ENCODE data around the gene NAALADL2. TPM values are rescaled to one million over a fixed set of nuclear protein-coding genes. Genes with fewer than 3 reads are reported as not detected.

NAALADL2 gene
- total RNA-seq, 1 experiment from 2014 or later, result 1.6 TPM

GRCh38 chr3:175729466-175729865 lies 870.3 kb downstream of the NAALADL2 start:
- H2BK20ac ChIP-seq (ENCODE audit: low read depth, low read length, poor library complexity, severe bottlenecking), result no peak overlapping the region
- no peak overlapping the region for H4K8ac ChIP-seq (replicated peaks; ENCODE audit: insufficient read length, low read depth, low read length)
- H4K5ac ChIP-seq (ENCODE audit: insufficient read length, low read depth, low read length), result no peak overlapping the region
- TF ChIP-seq CTCF (conservative IDR thresholded peaks at IDR 0.05), result no peak
- no peak overlapping the region for H3K23ac ChIP-seq (ENCODE audit: insufficient read length, low read depth, low read length)
- no peaks in the 10 kb centered on the region for H3K79me1 ChIP-seq (ENCODE audit: insufficient read depth, low read depth, low read length, poor library complexity, severe bottlenecking)
- no peak overlapping the region for H3T11ph ChIP-seq (ENCODE audit: low read length)
- H3K4ac ChIP-seq (ENCODE audit: low read depth, low read length), result no peak overlapping the region
- no peak overlapping the region for H3K4me3 Mint-ChIP-seq
- H2BK5ac ChIP-seq (ENCODE audit: insufficient read length, low read length), result no peak overlapping the region
- H2AFZ ChIP-seq (ENCODE audit: low read length), result no peak overlapping the region
- peaks cover 2 to 14% (median 7%) of the 10 kb centered on the region in 3 experiments; a peak in 4 of 7 replicates for H3K36me3 Mint-ChIP-seq (ENCODE audit: insufficient read depth in 1 of 3, low read depth in 3 of 3)
- H3K27me3 ChIP-seq (ENCODE audit: insufficient read depth, low read length), result no peaks in the 10 kb centered on the region
- no peak overlapping the region for H2BK15ac ChIP-seq (ENCODE audit: low read depth, low read length)
- no peaks in the 10 kb centered on the region for H3K9me3 ChIP-seq (ENCODE audit: control insufficient read depth, low read depth, low read length)
- H2BK12ac ChIP-seq (ENCODE audit: insufficient read length, low read depth, low read length), result no peak overlapping the region
- no peak overlapping the region for H3K14ac ChIP-seq (ENCODE audit: insufficient read depth, low read length)
- no peak for DNase-seq
- no peak overlapping the region for H3K56ac ChIP-seq (ENCODE audit: insufficient read length, low read depth, low read length)
- no peak overlapping the region for H2AK5ac ChIP-seq (ENCODE audit: insufficient read length, low read length)
- no peak overlapping the region for H3K4me2 ChIP-seq (ENCODE audit: insufficient read depth, insufficient read length, low read length)
- no peak overlapping the region for H3K18ac ChIP-seq (ENCODE audit: insufficient read length, low read depth, low read length)
- no peak overlapping the region for H4K91ac ChIP-seq (ENCODE audit: insufficient read length, low read depth, low read length)
- WGBS (ENCODE audit: extremely low coverage, insufficient read length, low lambda C conversion rate), result no CpG with 5 or more reads among the region's 3 CpGs
- H3K27ac ChIP-seq (ENCODE audit: insufficient read length, low read depth, low read length), result no peak overlapping the region
- peaks cover 4% of the 10 kb centered on the region in 2 experiments; a peak in 2 of 4 replicates for H3K4me1 Mint-ChIP-seq
- H3K4me1 ChIP-seq (ENCODE audit: insufficient read depth, low read length), result no peaks in the 10 kb centered on the region
- no peak overlapping the region for H3K27ac Mint-ChIP-seq
- no peaks in the 10 kb centered on the region for H3K23me2 ChIP-seq (ENCODE audit: insufficient read length, low read depth, low read length, poor library complexity, severe bottlenecking)
- H3K9ac ChIP-seq (ENCODE audit: extremely low read depth, insufficient read length, low read length), result no peak overlapping the region
- no peaks in the 10 kb centered on the region for H3K27me3 Mint-ChIP-seq (ENCODE audit: low read depth)
- peaks cover 7 to 13% of the 10 kb centered on the region in 2 experiments; a peak in 3 of 5 replicates for H3K9me3 Mint-ChIP-seq
- no peaks in the 10 kb centered on the region for H4K20me1 ChIP-seq (ENCODE audit: control insufficient read depth, insufficient read depth, insufficient read length)
- H2BK120ac ChIP-seq (ENCODE audit: low read depth, low read length, poor library complexity, severe bottlenecking), result no peak overlapping the region
- H3K79me2 ChIP-seq (ENCODE audit: insufficient read depth, low read length), result no peaks in the 10 kb centered on the region

Measured in H9 (cell line).